ENCODE measurements around the gene ZNF771. TPM values are rescaled to one million over a fixed set of nuclear protein-coding genes. Genes with fewer than 3 reads are reported as not detected.

ZNF771 gene
- total and polyA plus RNA-seq, 2 donors (not counting 3 experiments of a cell fraction or from before 2014, with no cell fraction given) = 11.7 to 16.8 TPM

DNA sequence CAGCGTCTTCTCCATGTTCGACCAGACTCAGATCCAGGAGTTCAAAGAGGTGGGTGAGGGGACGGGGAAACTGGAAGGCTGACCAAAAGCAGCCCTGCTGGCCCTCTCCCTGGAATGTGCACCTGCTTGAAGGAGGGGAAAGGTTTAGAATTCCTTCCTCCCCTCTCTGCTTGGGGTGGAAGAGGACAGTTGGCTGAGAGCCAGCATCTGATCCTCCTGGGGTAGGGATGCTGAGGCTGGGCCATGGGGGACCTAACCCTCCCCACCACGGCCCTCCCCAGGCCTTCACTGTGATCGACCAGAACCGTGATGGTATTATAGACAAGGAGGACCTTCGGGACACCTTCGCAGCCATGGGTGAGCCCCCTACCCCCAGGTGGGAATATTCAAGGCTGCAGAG lies 31.5 kb upstream of the ZNF771 start:
- dilution Hi-C loops (cut with MboI; ENCODE audit: extremely low pct_ligation_motif_present, low sequenced_read_pairs) = no loop called here
- ChIA-PET POLR2A (interaction anchor here (0.7 kb wide), 1 partner anchor 19 kb away, joined by 5 read pairs; no protein-coding TSS in a partner anchor), CTCF (no interaction called here)
- TF ChIP-seq, protein P1, sequence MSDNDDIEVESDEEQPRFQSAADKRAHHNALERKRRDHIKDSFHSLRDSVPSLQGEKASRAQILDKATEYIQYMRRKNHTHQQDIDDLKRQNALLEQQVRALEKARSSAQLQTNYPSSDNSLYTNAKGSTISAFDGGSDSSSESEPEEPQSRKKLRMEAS (IDR thresholded peaks at IDR 0.05; ENCODE audit: insufficient read depth, insufficient read length) = no peak
- no peak for TF ChIP-seq MYC (IDR thresholded peaks at IDR 0.05; ENCODE audit: low read depth, low read length)
- TF ChIP-seq, protein P2, sequence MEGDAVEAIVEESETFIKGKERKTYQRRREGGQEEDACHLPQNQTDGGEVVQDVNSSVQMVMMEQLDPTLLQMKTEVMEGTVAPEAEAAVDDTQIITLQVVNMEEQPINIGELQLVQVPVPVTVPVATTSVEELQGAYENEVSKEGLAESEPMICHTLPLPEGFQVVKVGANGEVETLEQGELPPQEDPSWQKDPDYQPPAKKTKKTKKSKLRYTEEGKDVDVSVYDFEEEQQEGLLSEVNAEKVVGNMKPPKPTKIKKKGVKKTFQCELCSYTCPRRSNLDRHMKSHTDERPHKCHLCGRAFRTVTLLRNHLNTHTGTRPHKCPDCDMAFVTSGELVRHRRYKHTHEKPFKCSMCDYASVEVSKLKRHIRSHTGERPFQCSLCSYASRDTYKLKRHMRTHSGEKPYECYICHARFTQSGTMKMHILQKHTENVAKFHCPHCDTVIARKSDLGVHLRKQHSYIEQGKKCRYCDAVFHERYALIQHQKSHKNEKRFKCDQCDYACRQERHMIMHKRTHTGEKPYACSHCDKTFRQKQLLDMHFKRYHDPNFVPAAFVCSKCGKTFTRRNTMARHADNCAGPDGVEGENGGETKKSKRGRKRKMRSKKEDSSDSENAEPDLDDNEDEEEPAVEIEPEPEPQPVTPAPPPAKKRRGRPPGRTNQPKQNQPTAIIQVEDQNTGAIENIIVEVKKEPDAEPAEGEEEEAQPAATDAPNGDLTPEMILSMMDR (IDR thresholded peaks at IDR 0.05; ENCODE audit: extremely low read depth in 1 of 2, insufficient read depth in 1 of 2, low read depth in 1 of 2, low read length in 2 of 2) = no peak
- no peak for TF ChIP-seq POLR2A (IDR thresholded peaks at IDR 0.05; ENCODE audit: low read depth, low read length)
- TF ChIP-seq EZH2 (IDR thresholded peaks at IDR 0.05; ENCODE audit: borderline replicate concordance, low read depth, low read length, severe bottlenecking) = no peak
- no peak for TF ChIP-seq POLR2AphosphoS5 (IDR thresholded peaks at IDR 0.05; ENCODE audit: insufficient read depth, low read depth, low read length)
- H3K9ac ChIP-seq (replicated peaks; ENCODE audit: extremely low read depth, insufficient read depth, low read length) = no peak overlapping the region
- H3K9me3 ChIP-seq (replicated peaks; ENCODE audit: control insufficient read depth, insufficient read depth, low read length) = no peaks in the 10 kb centered on the region
- no peaks in the 10 kb centered on the region for H4K20me1 ChIP-seq (replicated peaks; ENCODE audit: control insufficient read depth, extremely low read depth, insufficient read depth, low read length)
- FAIRE-seq (no peak), DNase-seq (ENCODE audit: low read depth, low spot score) (no peak)
- no TSS peak for BruUV-seq (replicated peaks)
- intact Hi-C loops (cut with micrococcal nuclease) = no loop called here
- H3K27me3 ChIP-seq (ENCODE audit: control insufficient read depth in 2 of 2, insufficient read depth in 2 of 2, low read length in 2 of 2) = no peaks in the 10 kb centered on the region
- H2AFZ ChIP-seq (ENCODE audit: low read depth, low read length) = no peak overlapping the region
- H3K36me3 ChIP-seq (ENCODE audit: control insufficient read depth in 2 of 2, extremely low read depth in 1 of 2, insufficient read depth in 2 of 2, low read length in 2 of 2) = no peaks in the 10 kb centered on the region
- H3K9me1 ChIP-seq (replicated peaks; ENCODE audit: control insufficient read depth, extremely low read depth, insufficient read depth, low read length) = no peaks in the 10 kb centered on the region
- H3K27ac ChIP-seq (ENCODE audit: insufficient read depth, low read depth, low read length) = no peak overlapping the region
- H3K4me1 ChIP-seq (ENCODE audit: control insufficient read depth, extremely low read depth, insufficient read depth, low read length) = peaks cover 16% of the 10 kb centered on the region
- no peak overlapping the region for H3K4me3 ChIP-seq (replicated peaks in 1 of 3; ENCODE audit: insufficient read depth in 1 of 3, low read depth in 1 of 3, low read length in 3 of 3)
- no peaks in the 10 kb centered on the region for H3K79me2 ChIP-seq (ENCODE audit: control insufficient read depth, insufficient read depth, low read length)
- no peak overlapping the region for H3K4me2 ChIP-seq (ENCODE audit: insufficient read depth, low read length)

DNA sequence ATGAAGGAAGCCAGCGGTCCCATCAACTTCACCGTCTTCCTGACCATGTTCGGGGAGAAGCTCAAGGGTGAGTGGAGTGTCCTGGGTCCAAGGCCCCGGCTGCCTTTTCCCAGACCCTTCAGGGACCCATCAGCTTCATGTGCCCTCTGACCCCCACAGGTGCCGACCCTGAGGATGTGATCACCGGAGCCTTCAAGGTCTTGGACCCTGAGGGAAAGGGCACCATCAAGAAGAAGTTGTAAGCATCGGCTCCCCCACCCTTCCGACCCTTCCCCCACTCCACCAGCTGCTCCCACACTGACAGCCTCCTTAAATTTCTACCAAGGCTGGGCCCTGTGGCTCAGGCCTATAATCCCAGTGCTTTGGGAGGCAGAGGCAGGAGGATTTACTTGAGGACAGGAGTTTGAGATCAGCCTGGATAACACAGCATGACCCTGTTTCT lies 30.9 kb upstream of the ZNF771 start:
- H3K9ac ChIP-seq (replicated peaks; ENCODE audit: extremely low read depth, insufficient read depth, low read length) = no peak overlapping the region
- no peak overlapping the region for H3K4me2 ChIP-seq (ENCODE audit: insufficient read depth, low read length)
- no peak for DNase-seq (ENCODE audit: low read depth, low spot score)
- peaks cover 12% of the 10 kb centered on the region for H3K4me1 ChIP-seq (ENCODE audit: control insufficient read depth, extremely low read depth, insufficient read depth, low read length)
- H4K20me1 ChIP-seq (replicated peaks; ENCODE audit: control insufficient read depth, extremely low read depth, insufficient read depth, low read length) = no peaks in the 10 kb centered on the region
- no peak for FAIRE-seq
- CTCF ChIA-PET = no interaction called here
- no peaks in the 10 kb centered on the region for H3K27me3 ChIP-seq (ENCODE audit: control insufficient read depth in 2 of 2, insufficient read depth in 2 of 2, low read length in 2 of 2)
- no peak overlapping the region for H3K4me3 ChIP-seq (replicated peaks in 1 of 3; ENCODE audit: insufficient read depth in 1 of 3, low read depth in 1 of 3, low read length in 3 of 3)
- intact Hi-C loops (cut with micrococcal nuclease) = no loop called here
- no peaks in the 10 kb centered on the region for H3K79me2 ChIP-seq (ENCODE audit: control insufficient read depth, insufficient read depth, low read length)
- dilution Hi-C loops (cut with MboI; ENCODE audit: extremely low pct_ligation_motif_present, low sequenced_read_pairs) = no loop called here
- no peaks in the 10 kb centered on the region for H3K9me1 ChIP-seq (replicated peaks; ENCODE audit: control insufficient read depth, extremely low read depth, insufficient read depth, low read length)
- POLR2A ChIA-PET = no interaction called here
- no TSS peak for BruUV-seq (replicated peaks)
- H3K36me3 ChIP-seq (ENCODE audit: control insufficient read depth in 2 of 2, extremely low read depth in 1 of 2, insufficient read depth in 2 of 2, low read length in 2 of 2) = no peaks in the 10 kb centered on the region
- H3K27ac ChIP-seq (ENCODE audit: insufficient read depth, low read depth, low read length) = no peak overlapping the region
- H2AFZ ChIP-seq (ENCODE audit: low read depth, low read length) = no peak overlapping the region
- H3K9me3 ChIP-seq (replicated peaks; ENCODE audit: control insufficient read depth, insufficient read depth, low read length) = no peaks in the 10 kb centered on the region
- TF ChIP-seq, protein P2 (IDR thresholded peaks at IDR 0.05; ENCODE audit: extremely low read depth in 1 of 2, insufficient read depth in 1 of 2, low read depth in 1 of 2, low read length in 2 of 2) = no peak
- TF ChIP-seq JUN (IDR thresholded peaks at IDR 0.05; ENCODE audit: borderline replicate concordance, insufficient read depth, insufficient read length, low read depth) (no peak), POLR2A (IDR thresholded peaks at IDR 0.05; ENCODE audit: low read depth, low read length) (no peak), POLR2AphosphoS5 (IDR thresholded peaks at IDR 0.05; ENCODE audit: insufficient read depth, low read depth, low read length) (no peak), FOS (IDR thresholded peaks at IDR 0.05; ENCODE audit: borderline replicate concordance, insufficient read depth, low read length) (no peak), GATA2 (IDR thresholded peaks at IDR 0.05; ENCODE audit: insufficient read depth, insufficient read length, low read depth, low read length) (no peak), MYC (IDR thresholded peaks at IDR 0.05; ENCODE audit: low read depth, low read length) (no peak), EZH2 (IDR thresholded peaks at IDR 0.05; ENCODE audit: borderline replicate concordance, low read depth, low read length, severe bottlenecking) (no peak)
- TF ChIP-seq, protein P1 (IDR thresholded peaks at IDR 0.05; ENCODE audit: insufficient read depth, insufficient read length) = no peak

Data from endothelial cell of umbilical vein (primary cell).